ENCODE results near the gene TUBE1.

GRCh38 chr6:112065426-112065986 lies 21.8 kb downstream of the TUBE1 start:
- TF ChIP-seq, protein P1, sequence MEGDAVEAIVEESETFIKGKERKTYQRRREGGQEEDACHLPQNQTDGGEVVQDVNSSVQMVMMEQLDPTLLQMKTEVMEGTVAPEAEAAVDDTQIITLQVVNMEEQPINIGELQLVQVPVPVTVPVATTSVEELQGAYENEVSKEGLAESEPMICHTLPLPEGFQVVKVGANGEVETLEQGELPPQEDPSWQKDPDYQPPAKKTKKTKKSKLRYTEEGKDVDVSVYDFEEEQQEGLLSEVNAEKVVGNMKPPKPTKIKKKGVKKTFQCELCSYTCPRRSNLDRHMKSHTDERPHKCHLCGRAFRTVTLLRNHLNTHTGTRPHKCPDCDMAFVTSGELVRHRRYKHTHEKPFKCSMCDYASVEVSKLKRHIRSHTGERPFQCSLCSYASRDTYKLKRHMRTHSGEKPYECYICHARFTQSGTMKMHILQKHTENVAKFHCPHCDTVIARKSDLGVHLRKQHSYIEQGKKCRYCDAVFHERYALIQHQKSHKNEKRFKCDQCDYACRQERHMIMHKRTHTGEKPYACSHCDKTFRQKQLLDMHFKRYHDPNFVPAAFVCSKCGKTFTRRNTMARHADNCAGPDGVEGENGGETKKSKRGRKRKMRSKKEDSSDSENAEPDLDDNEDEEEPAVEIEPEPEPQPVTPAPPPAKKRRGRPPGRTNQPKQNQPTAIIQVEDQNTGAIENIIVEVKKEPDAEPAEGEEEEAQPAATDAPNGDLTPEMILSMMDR (conservative IDR thresholded peaks at IDR 0.05; ENCODE audit: low read length): no peak
- no peak for TF ChIP-seq EZH2phosphoT487 (IDR thresholded peaks at IDR 0.05; ENCODE audit: borderline replicate concordance)

All from Loucy (cell line).